NCI-H2196 treated with DMSO at 0.1 percent for 48 hours (cell line): ENCODE results near the gene RENBP.

ENCODE experiments used
- DNase-seq: peaks from one replicate; lab custom pipeline; 2025; ENCODE audit not compliant: unreplicated experiment; lab: John Stamatoyannopoulos, UW

The RENBP gene

GRCh38 chrX:153971124-153971449 is 26.6 kb upstream of the RENBP start:
- DNase-seq, result peak; percentile 46

GRCh38 chrX:153970357-153971123 is 26.1 kb upstream of the RENBP start:
- DNase-seq, result no peak

GRCh38 chrX:153969904-153970356 is 25.5 kb upstream of the RENBP start:
- no peak for DNase-seq

- DNase-seq, result no peak
These were observed 24.9 kb upstream of the RENBP start for GRCh38 chrX:153969125-153969903.

- DNase-seq, result no peak
These were observed 24.3 kb upstream of the RENBP start for GRCh38 chrX:153968754-153969124.

GRCh38 chrX:153968255-153968654 is 23.8 kb upstream of the RENBP start:
- no peak for DNase-seq

- no peak for DNase-seq
These were observed 23.2 kb upstream of the RENBP start for GRCh38 chrX:153967536-153968224.

- DNase-seq, result no peak
These were observed 22.5 kb upstream of the RENBP start for GRCh38 chrX:153966841-153967535.

GRCh38 chrX:153966283-153966688 is 21.8 kb upstream of the RENBP start:
- DNase-seq, result no peak

- DNase-seq, result no peak
These were observed 21.0 kb upstream of the RENBP start for GRCh38 chrX:153965406-153965805.

- DNase-seq, result no peak
These were observed 19.7 kb upstream of the RENBP start for GRCh38 chrX:153964105-153964504.

- no peak for DNase-seq
These were observed 19.1 kb upstream of the RENBP start for GRCh38 chrX:153963546-153963945.

- no peak for DNase-seq
These were observed 16.8 kb upstream of the RENBP start for GRCh38 chrX:153961292-153961691.

GRCh38 chrX:153960786-153961185 is 16.3 kb upstream of the RENBP start:
- no peak for DNase-seq

GRCh38 chrX:153960077-153960476 is 15.6 kb upstream of the RENBP start:
- no peak for DNase-seq

- no peak for DNase-seq
These were observed 15.2 kb upstream of the RENBP start for GRCh38 chrX:153959649-153960048.

GRCh38 chrX:153958605-153959004 is 14.2 kb upstream of the RENBP start:
- DNase-seq, result no peak

- no peak for DNase-seq
These were observed 12.8 kb upstream of the RENBP start for GRCh38 chrX:153957224-153957623.

GRCh38 chrX:153956044-153956907 is 11.8 kb upstream of the RENBP start:
- no peak for DNase-seq

GRCh38 chrX:153955228-153955732 is 10.8 kb upstream of the RENBP start:
- no peak for DNase-seq
